Measurements from ENCODE around the gene ADCY9. TPM values are rescaled to one million over a fixed set of nuclear protein-coding genes. Genes with fewer than 3 reads are reported as not detected.

The ADCY9 gene
- total RNA-seq, 1 donor from 2014 or later, result 28.4 TPM

- no peak for DNase-seq (ENCODE audit: low read depth)
Measured at GRCh38 chr16:4006397-4006999, 109.7 kb downstream of the ADCY9 start.

- DNase-seq (ENCODE audit: low read depth), result no peak
Measured at GRCh38 chr16:4005731-4006130, 110.5 kb downstream of the ADCY9 start.

GRCh38 chr16:4005281-4005680 is 111.0 kb downstream of the ADCY9 start:
- no peak for DNase-seq (ENCODE audit: low read depth)

- DNase-seq (ENCODE audit: low read depth), result no peak
Measured at GRCh38 chr16:4004206-4004605, 112.0 kb downstream of the ADCY9 start.

- DNase-seq (ENCODE audit: low read depth), result no peak
Measured at GRCh38 chr16:4003576-4003975, 112.7 kb downstream of the ADCY9 start.

GRCh38 chr16:4003166-4003565 is 113.1 kb downstream of the ADCY9 start:
- DNase-seq (ENCODE audit: low read depth), result no peak

GRCh38 chr16:4002121-4002520 is 114.1 kb downstream of the ADCY9 start:
- DNase-seq (ENCODE audit: low read depth), result no peak

- DNase-seq (ENCODE audit: low read depth), result peak; percentile 82
Measured at GRCh38 chr16:3999479-4000325, 116.5 kb downstream of the ADCY9 start.

- peak; percentile 74 for DNase-seq (ENCODE audit: low read depth)
Measured at GRCh38 chr16:3998793-3999478, 117.3 kb downstream of the ADCY9 start.

- no peak for DNase-seq (ENCODE audit: low read depth)
Measured at GRCh38 chr16:3997231-3997841, 118.9 kb downstream of the ADCY9 start.

- DNase-seq (ENCODE audit: low read depth), result no peak
Measured at GRCh38 chr16:3995001-3995400, 121.2 kb downstream of the ADCY9 start.

GRCh38 chr16:3993052-3993785 is 123.0 kb downstream of the ADCY9 start:
- no peak for DNase-seq (ENCODE audit: low read depth)

GRCh38 chr16:3992297-3993051 is 123.8 kb downstream of the ADCY9 start:
- no peak for DNase-seq (ENCODE audit: low read depth)

GRCh38 chr16:3988824-3989223 is 127.4 kb downstream of the ADCY9 start:
- DNase-seq (ENCODE audit: low read depth), result no peak

GRCh38 chr16:3988011-3988410 is 128.2 kb downstream of the ADCY9 start:
- no peak for DNase-seq (ENCODE audit: low read depth)

- no peak for DNase-seq (ENCODE audit: low read depth)
Measured at GRCh38 chr16:3987231-3987630, 129.0 kb downstream of the ADCY9 start.

- no peak for DNase-seq (ENCODE audit: low read depth)
Measured at GRCh38 chr16:3986235-3986544, 130.1 kb downstream of the ADCY9 start.

- no peak for DNase-seq (ENCODE audit: low read depth)
Measured at GRCh38 chr16:3984111-3985060, 131.9 kb downstream of the ADCY9 start.

- peak; percentile 42 for DNase-seq (ENCODE audit: low read depth)
Measured at GRCh38 chr16:3983081-3983520, 133.1 kb downstream of the ADCY9 start.
